ENCODE measurements around the gene B9D1.

The B9D1 gene

GRCh38 chr17:19344311-19345066 lies 18.0 kb downstream of the B9D1 start:
- in situ Hi-C loops (cut with HindIII; ENCODE audit: low sequenced_read_pairs): no loop called here
- no peak for DNase-seq (ENCODE audit: low read depth, low spot score)
- no peak for TF ChIP-seq CTCF (IDR thresholded peaks at IDR 0.05; ENCODE audit: low read depth, low read length)
- H3K4me3 ChIP-seq (ENCODE audit: low read depth, low read length): no peak overlapping the region

GRCh38 chr17:19343671-19344151 lies 18.8 kb downstream of the B9D1 start:
- H3K4me3 ChIP-seq (ENCODE audit: low read depth, low read length): no peak overlapping the region
- in situ Hi-C loops (cut with HindIII; ENCODE audit: low sequenced_read_pairs): no loop called here
- no peak for DNase-seq (ENCODE audit: low read depth, low spot score)
- TF ChIP-seq CTCF (IDR thresholded peaks at IDR 0.05; ENCODE audit: low read depth, low read length): no peak

GRCh38 chr17:19343256-19343630 lies 19.3 kb downstream of the B9D1 start:
- in situ Hi-C loops (cut with HindIII; ENCODE audit: low sequenced_read_pairs): no loop called here
- no peak overlapping the region for H3K4me3 ChIP-seq (ENCODE audit: low read depth, low read length)
- no peak for TF ChIP-seq CTCF (IDR thresholded peaks at IDR 0.05; ENCODE audit: low read depth, low read length)
- no peak for DNase-seq (ENCODE audit: low read depth, low spot score)

- in situ Hi-C loops (cut with HindIII; ENCODE audit: low sequenced_read_pairs): no loop called here
- no peak for TF ChIP-seq CTCF (IDR thresholded peaks at IDR 0.05; ENCODE audit: low read depth, low read length)
- DNase-seq (ENCODE audit: low read depth, low spot score): no peak
- no peak overlapping the region for H3K4me3 ChIP-seq (ENCODE audit: low read depth, low read length)
These were observed 19.8 kb downstream of the B9D1 start for GRCh38 chr17:19342611-19343255.

- no peak for DNase-seq (ENCODE audit: low read depth, low spot score)
- no peak overlapping the region for H3K4me3 ChIP-seq (ENCODE audit: low read depth, low read length)
- in situ Hi-C loops (cut with HindIII; ENCODE audit: low sequenced_read_pairs): no loop called here
- TF ChIP-seq CTCF (IDR thresholded peaks at IDR 0.05; ENCODE audit: low read depth, low read length): no peak
These were observed 20.6 kb downstream of the B9D1 start for GRCh38 chr17:19341641-19342610.

GRCh38 chr17:19341211-19341631 lies 21.3 kb downstream of the B9D1 start:
- in situ Hi-C loops (cut with HindIII; ENCODE audit: low sequenced_read_pairs): no loop called here
- no peak for TF ChIP-seq CTCF (IDR thresholded peaks at IDR 0.05; ENCODE audit: low read depth, low read length)
- DNase-seq (ENCODE audit: low read depth, low spot score): no peak
- no peak overlapping the region for H3K4me3 ChIP-seq (ENCODE audit: low read depth, low read length)

All from astrocyte of the spinal cord (primary cell).